HCT116 (cell line): ENCODE measurements around the gene SARM1. TPM values are rescaled to one million over a fixed set of nuclear protein-coding genes. Genes with fewer than 3 reads are reported as not detected.

Experiments used
- microRNA-seq: library from miRNA; unstranded; fragments of <30 nt; microRNA quantifications from one replicate; pipeline ENCODE4, GENCODE V29; 2016; ENCODE audit warnings: borderline number of aligned reads
- total RNA-seq: library from RNA; stranded (reverse); gene quantifications from one replicate; pipeline ENCODE4 v1.2.1, GENCODE V29; 2021; ENCODE audit not compliant: unreplicated experiment

Gene SARM1
- total RNA-seq, 1 experiment from 2014 or later, result 1.3 TPM

Small RNA genes lying within 50 kb of the gene (microRNA-seq; reads per million reads assigned to microRNA genes)
- not detected for gene MIR4723

Other genes with a start within 250 kb of the SARM1 start
- gene TMEM97, start 52.5 kb upstream of the SARM1 start, total RNA-seq, result 55.6 TPM
- gene IFT20, start 36.2 kb upstream of the SARM1 start, total RNA-seq, result 21.7 TPM
- 33.4 TPM for gene TNFAIP1, start 35.9 kb upstream of the SARM1 start, total RNA-seq
- gene POLDIP2, start 14.2 kb upstream of the SARM1 start, total RNA-seq, result 78.0 TPM
- not detected for gene SEBOX, start 6.5 kb upstream of the SARM1 start, total RNA-seq
- gene VTN, start 1.4 kb upstream of the SARM1 start, total RNA-seq, result 1.5 TPM
- 17.8 TPM for gene SLC46A1, start 34.5 kb downstream of the SARM1 start, total RNA-seq
- gene SLC13A2, start 102.0 kb downstream of the SARM1 start, total RNA-seq, result not detected
- gene FOXN1, start 134.7 kb downstream of the SARM1 start, total RNA-seq, result not detected
- 43.2 TPM for gene UNC119, start 180.9 kb downstream of the SARM1 start, total RNA-seq
- 45.8 TPM for gene PIGS, start 199.8 kb downstream of the SARM1 start, total RNA-seq
- 82.8 TPM for gene ALDOC, start 205.2 kb downstream of the SARM1 start, total RNA-seq
- 94.9 TPM for gene SPAG5, start 227.3 kb downstream of the SARM1 start, total RNA-seq
- gene RSKR, start 242.5 kb downstream of the SARM1 start, total RNA-seq, result 18.9 TPM